SHP77 (cell line): ENCODE results near the gene HJURP.

Experiments used
- DNase-seq, 2 experiments: peaks; one replicate each; lab custom pipeline; 2025; lab: John Stamatoyannopoulos, UW

The HJURP gene

GRCh38 chr2:233814056-233814835 lies 40.1 kb downstream of the HJURP start:
- no peak for DNase-seq

GRCh38 chr2:233813236-233814055 lies 40.9 kb downstream of the HJURP start:
- DNase-seq = no peak

- DNase-seq = no peak
Observed at GRCh38 chr2:233811732-233812131, 42.6 kb downstream of the HJURP start.

- no peak for DNase-seq
Observed at GRCh38 chr2:233811087-233811486, 43.2 kb downstream of the HJURP start.

- DNase-seq = no peak
Observed at GRCh38 chr2:233810385-233810784, 44.0 kb downstream of the HJURP start.

GRCh38 chr2:233807966-233808935 lies 46.1 kb downstream of the HJURP start:
- DNase-seq = no peak

- no peak for DNase-seq
Observed at GRCh38 chr2:233807215-233807865, 47.0 kb downstream of the HJURP start.

GRCh38 chr2:233803994-233804393 lies 50.3 kb downstream of the HJURP start:
- DNase-seq = no peak

- DNase-seq = no peak
Observed at GRCh38 chr2:233803292-233803911, 50.9 kb downstream of the HJURP start.

GRCh38 chr2:233802132-233802815 lies 52.1 kb downstream of the HJURP start:
- DNase-seq = no peak

- DNase-seq = no peak
Observed at GRCh38 chr2:233801357-233802131, 52.8 kb downstream of the HJURP start.

GRCh38 chr2:233800208-233800607 lies 54.1 kb downstream of the HJURP start:
- no peak for DNase-seq

- DNase-seq = no peak
Observed at GRCh38 chr2:233799716-233800115, 54.6 kb downstream of the HJURP start.

- no peak for DNase-seq
Observed at GRCh38 chr2:233799087-233799665, 55.2 kb downstream of the HJURP start.

GRCh38 chr2:233798335-233799086 lies 55.8 kb downstream of the HJURP start:
- DNase-seq = no peak

GRCh38 chr2:233796254-233796653 lies 58.1 kb downstream of the HJURP start:
- DNase-seq = no peak

GRCh38 chr2:233795735-233796171 lies 58.6 kb downstream of the HJURP start:
- DNase-seq = no peak

- no peak for DNase-seq
Observed at GRCh38 chr2:233794128-233794658, 60.1 kb downstream of the HJURP start.
